Measurements from ENCODE around the gene RAD51D. TPM values are rescaled to one million over a fixed set of nuclear protein-coding genes. Genes with fewer than 3 reads are reported as not detected.

RAD51D gene
- total RNA-seq, result 11.1 to 13.4 TPM (median 11.2 TPM) in 3 replicates
- long read RNA-seq, full-length matches to known transcripts, result 21 of 23 reads
- long read RNA-seq, partial matches to known transcripts, result 0 of 23 reads
- long read RNA-seq, other reads (novel, unspliced or antisense), result 2 of 23 reads

GRCh38 chr17:35119370-35120165 lies at the start of gene RAD51D:
RAD51D (minus strand) TSS chr17:35119860; CDS start chr17:35119613, 247 bp downstream.
- Mint-ChIP-seq H3K27me3 (ENCODE audit: low read depth) (no peaks in the 10 kb centered on the region), H3K4me1 (ENCODE audit: low read depth) (peaks cover 32% of the 10 kb centered on the region), H3K36me3 (ENCODE audit: low read depth) (peaks cover 2% of the 10 kb centered on the region), H3K4me3 (ENCODE audit: unreplicated experiment) (peak within 1 kb of the TSS; percentile 81), H3K27ac (ENCODE audit: unreplicated experiment) (peak within 1 kb of the TSS; percentile 84), H3K9me3 (ENCODE audit: low read depth) (no peaks in the 10 kb centered on the region)
- DNase-seq (ENCODE audit: low spot score), result no peak
- peak; percentile 98 for TF ChIP-seq CTCF (IDR thresholded peaks at IDR 0.05)

GRCh38 chr17:35167666-35168065 lies 48.0 kb upstream of the RAD51D start:
- DNase-seq (ENCODE audit: low spot score), result no peak
- no peak overlapping the region for H3K27ac Mint-ChIP-seq (ENCODE audit: unreplicated experiment)
- H3K27me3 Mint-ChIP-seq (ENCODE audit: low read depth), result peaks cover 11% of the 10 kb centered on the region
- TF ChIP-seq CTCF (IDR thresholded peaks at IDR 0.05), result no peak
- no peaks in the 10 kb centered on the region for H3K9me3 Mint-ChIP-seq (ENCODE audit: low read depth)
- H3K4me3 Mint-ChIP-seq (ENCODE audit: unreplicated experiment), result no peak overlapping the region
- no peaks in the 10 kb centered on the region for H3K4me1 Mint-ChIP-seq (ENCODE audit: low read depth)
- no peaks in the 10 kb centered on the region for H3K36me3 Mint-ChIP-seq (ENCODE audit: low read depth)

- no peaks in the 10 kb centered on the region for H3K4me1 Mint-ChIP-seq (ENCODE audit: low read depth)
- H3K27me3 Mint-ChIP-seq (ENCODE audit: low read depth), result peaks cover 14% of the 10 kb centered on the region
- no peak for DNase-seq (ENCODE audit: low spot score)
- H3K9me3 Mint-ChIP-seq (ENCODE audit: low read depth), result no peaks in the 10 kb centered on the region
- H3K4me3 Mint-ChIP-seq (ENCODE audit: unreplicated experiment), result no peak overlapping the region
- no peak for TF ChIP-seq CTCF (IDR thresholded peaks at IDR 0.05)
- H3K27ac Mint-ChIP-seq (ENCODE audit: unreplicated experiment), result no peak overlapping the region
- no peaks in the 10 kb centered on the region for H3K36me3 Mint-ChIP-seq (ENCODE audit: low read depth)
Measured at GRCh38 chr17:35167046-35167445, 47.4 kb upstream of the RAD51D start.

- Mint-ChIP-seq H3K36me3 (ENCODE audit: low read depth) (no peaks in the 10 kb centered on the region), H3K27me3 (ENCODE audit: low read depth) (peaks cover 16% of the 10 kb centered on the region), H3K9me3 (ENCODE audit: low read depth) (no peaks in the 10 kb centered on the region), H3K4me1 (ENCODE audit: low read depth) (no peaks in the 10 kb centered on the region), H3K4me3 (ENCODE audit: unreplicated experiment) (no peak overlapping the region), H3K27ac (ENCODE audit: unreplicated experiment) (no peak overlapping the region)
- DNase-seq (ENCODE audit: low spot score), result no peak
- TF ChIP-seq CTCF (IDR thresholded peaks at IDR 0.05), result no peak
Measured at GRCh38 chr17:35166526-35166925, 46.9 kb upstream of the RAD51D start.

- Mint-ChIP-seq H3K27ac (ENCODE audit: unreplicated experiment) (no peak overlapping the region), H3K9me3 (ENCODE audit: low read depth) (no peaks in the 10 kb centered on the region), H3K4me1 (ENCODE audit: low read depth) (no peaks in the 10 kb centered on the region), H3K27me3 (ENCODE audit: low read depth) (peaks cover 24% of the 10 kb centered on the region), H3K36me3 (ENCODE audit: low read depth) (no peaks in the 10 kb centered on the region), H3K4me3 (ENCODE audit: unreplicated experiment) (no peak overlapping the region)
- DNase-seq (ENCODE audit: low spot score), result no peak
- no peak for TF ChIP-seq CTCF (IDR thresholded peaks at IDR 0.05)
Measured at GRCh38 chr17:35164716-35165115, 45.1 kb upstream of the RAD51D start.
